Breast epithelium (tissue), 4 donors: ENCODE measurements around the gene NPHP4. TPM values are rescaled to one million over a fixed set of nuclear protein-coding genes. Genes with fewer than 3 reads are reported as not detected.

Experiments
- DNase-seq, 2 donors: peaks; one replicate each; pipeline ENCODE4 v3.0.0-alpha.2; 2019; ENCODE audit warnings: low spot score in 2 of 2
- H3K27ac ChIP-seq, 2 donors: fragments of 200-600 bp; sonication (generic) in 1 of 2; one replicate each; pipeline ENCODE4 v1.5.1; 2016 to 2019; ENCODE audit warnings: mild to moderate bottlenecking in 1 of 2
- H3K27me3 ChIP-seq, 2 donors: fragments of 200-600 bp; sonication (generic) in 1 of 2; one replicate each; pipeline versions ENCODE4 v1.5.1 to v1.6.0; 2017 to 2019; ENCODE audit warnings: control low read depth in 1 of 2, mild to moderate bottlenecking in 1 of 2
- H3K36me3 ChIP-seq: fragments of 200-600 bp; one replicate; pipeline ENCODE4 v1.5.1; 2019
- H3K4me1 ChIP-seq, 2 donors: fragments of 200-600 bp; sonication (generic); one replicate each; pipeline ENCODE4 v1.5.1; 2016 to 2019; ENCODE audit warnings: control low read depth in 1 of 2
- H3K4me3 ChIP-seq, 3 donors: fragments of 200-600 bp; sonication (generic); 1 replicate in 2 of 3; 2 replicates in 1 of 3; pipeline ENCODE4 v1.5.1; 2016 to 2019; ENCODE audit warnings: mild to moderate bottlenecking in 3 of 3, moderate library complexity in 2 of 3
- H3K9me3 ChIP-seq, 2 donors: fragments of 200-600 bp; sonication (generic) in 1 of 2; one replicate each; pipeline ENCODE4 v1.5.1; 2016 to 2019; ENCODE audit warnings: control low read depth in 1 of 2
- CTCF ChIP-seq, 3 donors: fragments of 450-650 bp; IDR thresholded peaks; one replicate each; pipeline ENCODE4 v1.5.1; 2016 to 2017; ENCODE audit warnings: antibody characterized with exemption in 3 of 3, mild to moderate bottlenecking in 3 of 3, moderate library complexity in 3 of 3
- POLR2A ChIP-seq: fragments of 450-650 bp; IDR thresholded peaks from one replicate; pipeline ENCODE4 v1.6.1; 2016; ENCODE audit warnings: antibody characterized with exemption, mild to moderate bottlenecking, moderate library complexity
- POLR2AphosphoS5 ChIP-seq, 3 donors: sonication (generic); formaldehyde crosslinking; IDR thresholded peaks; one replicate each; pipeline ENCODE4 v1.6.1; 2017; ENCODE audit warnings: antibody characterized with exemption in 3 of 3
- intact Hi-C: fragments of 100-400 bp; cut with DNase I; formaldehyde crosslinking; loops from one replicate; pipeline ENCODE4 v1.15.1; 2023; ENCODE audit warnings: low total_unique reads
- total RNA-seq, 3 donors: library from RNA; depleted of rRNA; stranded (reverse); fragments of >200 nt; gene quantifications; one replicate each; pipeline ENCODE4 v1.1.0, GENCODE V29; 2016

Gene NPHP4
- total RNA-seq, 3 donors from 2014 or later = 7.0 to 18.7 (median 18.1) TPM

- no peaks in the 10 kb centered on the region for H3K9me3 ChIP-seq
- H3K4me3 ChIP-seq = no peak overlapping the region
- no peaks in the 10 kb centered on the region for H3K36me3 ChIP-seq
- DNase-seq = no peak
- intact Hi-C loops = no loop called here
- no peaks in the 10 kb centered on the region for H3K4me1 ChIP-seq
- TF ChIP-seq POLR2AphosphoS5 (IDR thresholded peaks at IDR 0.05) (no peak), CTCF (IDR thresholded peaks at IDR 0.05) (no peak), POLR2A (no peak)
- H3K27me3 ChIP-seq = no peaks in the 10 kb centered on the region
- H3K27ac ChIP-seq = no peak overlapping the region
Observed at GRCh38 chr1:6003568-6004411, 11.6 kb upstream of the NPHP4 start.

DNA sequence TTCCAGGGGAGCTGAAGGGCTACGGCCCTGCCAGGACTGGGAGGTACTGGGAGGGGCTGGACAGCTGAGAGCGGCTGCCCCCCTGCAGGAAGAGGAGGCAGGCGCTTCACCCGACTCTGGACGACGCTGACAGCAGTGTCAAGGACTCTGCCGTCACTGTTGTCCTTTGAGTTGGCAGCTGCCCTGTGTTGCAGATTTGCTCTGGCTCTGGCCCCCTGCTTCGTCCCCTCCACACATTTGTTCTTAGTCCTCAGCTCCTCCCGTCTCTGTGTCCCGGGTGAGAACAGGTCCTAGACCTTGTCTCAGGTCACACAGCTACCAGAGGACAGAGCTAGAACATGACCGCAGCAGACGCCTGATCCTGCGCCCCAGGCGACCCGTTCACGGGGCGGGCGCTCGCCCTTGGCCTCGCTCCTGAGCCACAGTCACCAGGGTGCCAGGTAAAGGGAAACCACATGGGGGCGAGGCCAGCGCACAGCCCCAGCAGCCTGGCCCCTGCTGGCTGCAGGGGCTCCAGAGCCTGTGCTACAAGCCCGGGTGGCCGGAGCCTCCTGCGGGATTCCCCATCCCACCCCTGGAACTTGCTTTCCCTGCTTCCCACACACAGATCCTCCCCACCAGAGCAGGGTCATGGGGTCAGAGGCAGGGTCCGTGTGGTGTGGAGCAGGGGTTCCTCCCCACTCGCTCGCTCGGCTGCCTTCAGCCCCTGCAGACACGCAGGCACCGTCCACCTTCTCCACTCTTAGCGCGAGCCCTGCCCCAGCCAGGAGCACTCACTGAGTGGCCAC, 10.7 kb upstream of the NPHP4 start:
- H3K9me3 ChIP-seq = no peaks in the 10 kb centered on the region
- H3K36me3 ChIP-seq = no peaks in the 10 kb centered on the region
- H3K4me1 ChIP-seq = no peaks in the 10 kb centered on the region
- intact Hi-C loops = no loop called here
- no peak for DNase-seq
- no peak overlapping the region for H3K4me3 ChIP-seq
- no peaks in the 10 kb centered on the region for H3K27me3 ChIP-seq
- TF ChIP-seq POLR2A = no peak
- no peak for TF ChIP-seq CTCF (IDR thresholded peaks at IDR 0.05)
- TF ChIP-seq POLR2AphosphoS5 (IDR thresholded peaks at IDR 0.05) = no peak
- H3K27ac ChIP-seq = no peak overlapping the region

- no peaks in the 10 kb centered on the region for H3K27me3 ChIP-seq
- intact Hi-C loops = no loop called here
- no peak overlapping the region for H3K27ac ChIP-seq
- no peaks in the 10 kb centered on the region for H3K4me1 ChIP-seq
- H3K36me3 ChIP-seq = no peaks in the 10 kb centered on the region
- DNase-seq = no peak
- no peaks in the 10 kb centered on the region for H3K9me3 ChIP-seq
- no peak for TF ChIP-seq CTCF (IDR thresholded peaks at IDR 0.05)
- TF ChIP-seq POLR2AphosphoS5 (IDR thresholded peaks at IDR 0.05) = no peak
- no peak for TF ChIP-seq POLR2A
- no peak overlapping the region for H3K4me3 ChIP-seq
Observed at GRCh38 chr1:6001992-6002576, 9.9 kb upstream of the NPHP4 start.

GRCh38 chr1:6000444-6001288, 8.4 kb upstream of the NPHP4 start:
- TF ChIP-seq CTCF (IDR thresholded peaks at IDR 0.05) (no peak), POLR2A (no peak), POLR2AphosphoS5 (IDR thresholded peaks at IDR 0.05) (no peak)
- Histone ChIP-seq H3K27ac (no peak overlapping the region), H3K4me1 (no peaks in the 10 kb centered on the region), H3K4me3 (no peak overlapping the region), H3K27me3 (no peaks in the 10 kb centered on the region), H3K9me3 (no peaks in the 10 kb centered on the region), H3K36me3 (no peaks in the 10 kb centered on the region)
- intact Hi-C loops = no loop called here
- DNase-seq = no peak
